AG10803 (cell line): ENCODE results near the gene SIDT1.

ENCODE experiments used
- DNase-seq: peaks from one replicate; pipeline ENCODE4 v3.0.0; 2010; ENCODE audit warnings: low read depth
- H3K4me3 ChIP-seq: 2 replicates; pipeline ENCODE4 v1.5.1; 2011; ENCODE audit warnings: mild to moderate bottlenecking, low read length, control low read depth
- TF ChIP-seq, protein P1 (sequence below): conservative IDR thresholded peaks from 2 replicates; pipeline ENCODE4 v1.5.1; 2011; ENCODE audit warnings: mild to moderate bottlenecking, low read length, control low read depth, inconsistent platforms

The SIDT1 gene

GRCh38 chr3:113668015-113668414 lies 135.7 kb downstream of the SIDT1 start:
- no peak overlapping the region for H3K4me3 ChIP-seq
- DNase-seq = peak; percentile 29
- TF ChIP-seq, protein P1, sequence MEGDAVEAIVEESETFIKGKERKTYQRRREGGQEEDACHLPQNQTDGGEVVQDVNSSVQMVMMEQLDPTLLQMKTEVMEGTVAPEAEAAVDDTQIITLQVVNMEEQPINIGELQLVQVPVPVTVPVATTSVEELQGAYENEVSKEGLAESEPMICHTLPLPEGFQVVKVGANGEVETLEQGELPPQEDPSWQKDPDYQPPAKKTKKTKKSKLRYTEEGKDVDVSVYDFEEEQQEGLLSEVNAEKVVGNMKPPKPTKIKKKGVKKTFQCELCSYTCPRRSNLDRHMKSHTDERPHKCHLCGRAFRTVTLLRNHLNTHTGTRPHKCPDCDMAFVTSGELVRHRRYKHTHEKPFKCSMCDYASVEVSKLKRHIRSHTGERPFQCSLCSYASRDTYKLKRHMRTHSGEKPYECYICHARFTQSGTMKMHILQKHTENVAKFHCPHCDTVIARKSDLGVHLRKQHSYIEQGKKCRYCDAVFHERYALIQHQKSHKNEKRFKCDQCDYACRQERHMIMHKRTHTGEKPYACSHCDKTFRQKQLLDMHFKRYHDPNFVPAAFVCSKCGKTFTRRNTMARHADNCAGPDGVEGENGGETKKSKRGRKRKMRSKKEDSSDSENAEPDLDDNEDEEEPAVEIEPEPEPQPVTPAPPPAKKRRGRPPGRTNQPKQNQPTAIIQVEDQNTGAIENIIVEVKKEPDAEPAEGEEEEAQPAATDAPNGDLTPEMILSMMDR = no peak

GRCh38 chr3:113673593-113673992 lies 141.2 kb downstream of the SIDT1 start:
- DNase-seq = no peak
- no peak overlapping the region for H3K4me3 ChIP-seq
- TF ChIP-seq, protein P1 = no peak

- TF ChIP-seq, protein P1 = no peak
- H3K4me3 ChIP-seq = no peak overlapping the region
- DNase-seq = no peak
Measured at GRCh38 chr3:113676261-113676660, 143.9 kb downstream of the SIDT1 start.

GRCh38 chr3:113677737-113678136 lies 145.4 kb downstream of the SIDT1 start:
- no peak for DNase-seq
- H3K4me3 ChIP-seq = no peak overlapping the region
- TF ChIP-seq, protein P1 = no peak

- TF ChIP-seq, protein P1 = no peak
Measured at GRCh38 chr3:113678773-113679172, 146.4 kb downstream of the SIDT1 start.

More at GRCh38 chr3:113678773-113679172, 146.4 kb downstream of the SIDT1 start:
- no peak for DNase-seq
- H3K4me3 ChIP-seq = no peak overlapping the region
